HepG2 (cell line): ENCODE measurements around the gene SYCE1L. TPM values are rescaled to one million over a fixed set of nuclear protein-coding genes. Genes with fewer than 3 reads are reported as not detected.

Experiments
- ATAC-seq: fragments of 200-7000 bp; cut with Tn5 transposase; 3 replicates; pipeline ENCODE4 v1.9.1; 2020; ENCODE audit warnings: mild to moderate bottlenecking, moderate library complexity
- BruUV-seq: library from RNA; stranded (reverse); fragments of 400-500 nt; replicated peaks from 2 replicates; lab custom pipeline; 2021; lab: Mats Ljungman, UMichigan
- CTCF ChIA-PET: fragments of 300-600 bp; formaldehyde crosslinking; extraction: SDS; loops from one replicate; lab custom pipeline; 2021; ENCODE audit warnings: low total read pairs, inconsistent platforms, low intra/inter-chr PET ratio; lab: Yijun Ruan, JAX
- POLR2A ChIA-PET: fragments of 350-600 bp; sonication (Branson Sonifier 250); formaldehyde crosslinking; loops from one replicate; lab custom pipeline; 2020; ENCODE audit warnings: antibody characterized with exemption, inconsistent platforms; lab: Yijun Ruan, JAX
- DNase-seq: peaks from one replicate; pipeline ENCODE4 v3.0.0-alpha.2; 2015; ENCODE audit warnings: low spot score
- FAIRE-seq: peaks from 3 replicates; lab custom pipeline; 2011; peaks lifted over from hg19 to GRCh38; lab: Jason Lieb, UNC
- H2AFZ ChIP-seq: one replicate; pipeline ENCODE4 v1.6.1; 2011; ENCODE audit warnings: low read length, inconsistent platforms
- H3K27ac ChIP-seq: fragments of 300-600 bp; 3 replicates; pipeline ENCODE4 v1.8.0; 2011; ENCODE audit warnings: mixed run types, mild to moderate bottlenecking, mixed read lengths, low read length, inconsistent platforms; ENCODE audit not compliant: insufficient read depth; ENCODE audit errors: extremely low read length
- H3K27me3 ChIP-seq, 2 experiments: fragments of 200-600 bp in 1 of 2; 2 replicates in 1 of 2; 3 replicates in 1 of 2; pipeline versions ENCODE4 v1.6.0 to v1.8.0; 2011; ENCODE audit warnings: low read length in 2 of 2, mild to moderate bottlenecking in 2 of 2, moderate library complexity in 2 of 2, inconsistent platforms in 1 of 2; ENCODE audit not compliant: insufficient read depth in 2 of 2, control insufficient read depth in 1 of 2
- H3K36me3 ChIP-seq, 2 experiments: fragments of 200-600 bp in 1 of 2; replicated peaks in 1 of 2; 2 replicates in 1 of 2; 3 replicates in 1 of 2; pipeline versions ENCODE4 v1.5.1 to v1.8.0; 2011; ENCODE audit warnings: low read length in 2 of 2, inconsistent platforms in 1 of 2; ENCODE audit not compliant: insufficient read depth in 2 of 2, control insufficient read depth in 1 of 2
- H3K4me1 ChIP-seq: 2 replicates; pipeline ENCODE4 v1.5.1; 2012; ENCODE audit warnings: low read length, inconsistent platforms; ENCODE audit not compliant: insufficient read depth
- H3K4me2 ChIP-seq: 2 replicates; pipeline ENCODE4 v1.6.0; 2011; ENCODE audit warnings: low read depth, low read length, inconsistent platforms
- H3K4me3 ChIP-seq, 3 experiments: fragments of 200-600 bp in 1 of 3; sonication (generic), shearing (Covaris generic) in 1 of 3; replicated peaks in 1 of 3; 2 replicates each; pipeline ENCODE4 v1.5.1; 2011 to 2016; ENCODE audit warnings: low read length in 3 of 3, inconsistent platforms in 2 of 3, low read depth in 2 of 3, mild to moderate bottlenecking in 2 of 3, control low read depth in 1 of 3, mixed read lengths in 1 of 3; ENCODE audit not compliant: insufficient read depth in 1 of 3
- H3K79me2 ChIP-seq: one replicate; pipeline ENCODE4 v1.6.1; 2011; ENCODE audit warnings: low read length, inconsistent platforms; ENCODE audit not compliant: insufficient read depth
- H3K9ac ChIP-seq: 2 replicates; pipeline ENCODE4 v1.6.0; 2011; ENCODE audit warnings: mild to moderate bottlenecking, low read depth, low read length, inconsistent platforms; ENCODE audit not compliant: insufficient read depth
- H3K9me3 ChIP-seq: 2 replicates; pipeline ENCODE4 v1.5.1; 2012; ENCODE audit warnings: mild to moderate bottlenecking, low read length
- H4K20me1 ChIP-seq: 2 replicates; pipeline ENCODE4 v1.6.0; 2011; ENCODE audit warnings: inconsistent platforms, mild to moderate bottlenecking, low read length, moderate library complexity; ENCODE audit not compliant: insufficient read depth
- AGO1 ChIP-seq: fragments of 200-400 bp; formaldehyde crosslinking; IDR thresholded peaks from 2 replicates; pipeline ENCODE4 v1.6.1; 2017; ENCODE audit warnings: mild to moderate bottlenecking, low read depth, low read length, moderate library complexity; ENCODE audit not compliant: poor library complexity, severe bottlenecking
- ARNTL ChIP-seq: sonication (generic); formaldehyde crosslinking; IDR thresholded peaks from 2 replicates; pipeline ENCODE4 v1.4.0; 2020; ENCODE audit warnings: mild to moderate bottlenecking, missing genetic modification reagents
- MXI1 ChIP-seq: IDR thresholded peaks from 3 replicates; pipeline ENCODE4 v1.6.1; 2012; ENCODE audit warnings: low read depth, low read length, inconsistent platforms, borderline replicate concordance
- PRMT3 ChIP-seq: sonication (generic); formaldehyde crosslinking; IDR thresholded peaks from 2 replicates; pipeline ENCODE4 v1.8.1; 2022; ENCODE audit warnings: low read depth, mild to moderate bottlenecking, moderate library complexity, missing genetic modification reagents, borderline replicate concordance
- TBP ChIP-seq: sonication (generic); formaldehyde crosslinking; IDR thresholded peaks from 2 replicates; pipeline ENCODE4 v1.5.0; 2020; ENCODE audit warnings: missing genetic modification reagents
- YEATS2 ChIP-seq: sonication (generic); formaldehyde crosslinking; IDR thresholded peaks from 2 replicates; pipeline ENCODE4 v1.4.0; 2020; ENCODE audit warnings: missing genetic modification reagents, borderline replicate concordance
- ZBTB34 ChIP-seq: sonication (generic); formaldehyde crosslinking; IDR thresholded peaks from 2 replicates; pipeline ENCODE4 v1.8.0; 2022; ENCODE audit warnings: mild to moderate bottlenecking, missing genetic modification reagents
- ZNF34 ChIP-seq: sonication (generic); formaldehyde crosslinking; IDR thresholded peaks from 2 replicates; pipeline ENCODE4 v1.4.0; 2020; ENCODE audit warnings: mild to moderate bottlenecking, missing genetic modification reagents, borderline replicate concordance
- ZNF354B ChIP-seq: sonication (generic); formaldehyde crosslinking; IDR thresholded peaks from 2 replicates; pipeline ENCODE4 v1.8.0; 2022; ENCODE audit warnings: mild to moderate bottlenecking, missing genetic modification reagents
- ZNF383 ChIP-seq: sonication (generic); formaldehyde crosslinking; IDR thresholded peaks from 2 replicates; pipeline ENCODE4 v1.4.0; 2020; ENCODE audit warnings: missing genetic modification reagents, mild to moderate bottlenecking, borderline replicate concordance
- ZNF567 ChIP-seq: sonication (generic); formaldehyde crosslinking; IDR thresholded peaks from 2 replicates; pipeline ENCODE4 v1.8.1; 2023; ENCODE audit warnings: mild to moderate bottlenecking, missing genetic modification reagents, borderline replicate concordance
- ZNF572 ChIP-seq: sonication (generic); formaldehyde crosslinking; IDR thresholded peaks from 2 replicates; pipeline ENCODE4 v1.5.1; 2020; ENCODE audit warnings: mild to moderate bottlenecking, missing genetic modification reagents
- ZNF580 ChIP-seq: IDR thresholded peaks from 2 replicates; pipeline ENCODE4 v1.6.1; 2016; ENCODE audit warnings: low read depth, borderline replicate concordance
- WGBS: methylation state at CpG from one replicate; pipeline ENCODE4 v1.1.6; 2017; ENCODE audit warnings: low lambda C conversion rate; 5-methylcytosine and 5-hydroxymethylcytosine counted together
- in situ Hi-C: cut with HindIII; loops from 2 replicates; pipeline ENCODE4 v1.10.0; 2017; ENCODE audit warnings: low pct_unique_long_range_greater_than_20kb; ENCODE audit not compliant: extremely low pct_ligation_motif_present
- intact Hi-C: fragments of 100-400 bp; cut with micrococcal nuclease; formaldehyde crosslinking; loops from one replicate; pipeline ENCODE4 v1.10.0; 2022; ENCODE audit not compliant: unreplicated experiment
- polyA plus RNA-seq, 8 experiments: library from polyadenylated mRNA; depleted of rRNA in 3 of 8; stranded (reverse) in 7 of 8; unstranded in 1 of 8; fragments of >200 nt; fragmentation: Illumina TruSeq in 4 of 8; extraction: Trizol in 4 of 8; gene quantifications; 2 replicates each; pipeline versions ENCODE4 v1.2.1 to v1.2.3, GENCODE V29; 2011 to 2016; ENCODE audit warnings: low read depth in 4 of 8, missing spikeins in 1 of 8, mixed read lengths in 1 of 8; ENCODE audit not compliant: insufficient read depth in 1 of 8
- total RNA-seq, 5 experiments: library from RNA; depleted of rRNA; stranded (reverse); fragments of >200 nt; fragmentation: Illumina TruSeq; extraction: Trizol; gene quantifications; 2 replicates each; pipeline ENCODE4 v1.2.3, GENCODE V29; 2016; ENCODE audit warnings: low read depth in 1 of 5

The SYCE1L gene
- total and polyA plus RNA-seq, 2 of the 13 experiments (the other 11 are each of a cell fraction or from before 2014, with no cell fraction given) = 0.22 TPM; not detected in 1

GRCh38 chr16:77234611-77235010 lies 35.4 kb downstream of the SYCE1L start:
- Histone ChIP-seq H3K4me2 (no peak overlapping the region), H3K79me2 (no peaks in the 10 kb centered on the region), H3K9ac (no peak overlapping the region), H3K9me3 (no peaks in the 10 kb centered on the region), H3K36me3 (no peaks in the 10 kb centered on the region), H3K27ac (no peak overlapping the region), H3K4me3 (no peak overlapping the region), H4K20me1 (no peaks in the 10 kb centered on the region), H3K27me3 (peaks cover 0 to 41% of the 10 kb centered on the region in 2 experiments), H3K4me1 (no peaks in the 10 kb centered on the region), H2AFZ (no peak overlapping the region)
- no peak for FAIRE-seq
- ChIA-PET CTCF (interaction anchor here (5.5 kb wide), 1 partner anchor 349 kb away, joined by 354 read pairs; no protein-coding TSS in a partner anchor), POLR2A (no interaction called here)
- 4% methylated on average over 11 of the region's 11 CpGs for WGBS
- intact Hi-C loops (loop anchor here (5.0 to 10.0 kb wide), 2 partner anchors 770 to 863 kb away; partner anchors contain the start of gene WWOX), in situ Hi-C loops (loop anchor here (5.0 to 25.0 kb wide), 3 partner anchors 353 to 728 kb away; no protein-coding TSS in a partner anchor)
- no peak for TF ChIP-seq MXI1
- TF ChIP-seq ZNF34 (CRISPR knock-in tag) = no peak
- no peak for TF ChIP-seq ZNF572 (CRISPR knock-in tag)
- TF ChIP-seq ARNTL (CRISPR knock-in tag) = no peak
- TF ChIP-seq ZNF580 (CRISPR knock-in tag) = no peak
- TF ChIP-seq AGO1 = no peak
- TF ChIP-seq ZNF567 (CRISPR knock-in tag) = no peak
- no peak for TF ChIP-seq ZNF383 (CRISPR knock-in tag)
- TF ChIP-seq TBP (CRISPR knock-in tag) = no peak
- TF ChIP-seq ZNF354B (CRISPR knock-in tag) = no peak
- no peak for TF ChIP-seq YEATS2 (CRISPR knock-in tag)
- no peak for TF ChIP-seq PRMT3 (CRISPR knock-in tag)
- no peak for TF ChIP-seq ZBTB34 (CRISPR knock-in tag)
- DNase-seq = no peak
- BruUV-seq = no TSS peak
- ATAC-seq = no peak
